Natural killer cell (primary cell): Measurements from ENCODE around the gene CORO2B. TPM values are rescaled to one million over a fixed set of nuclear protein-coding genes. Genes with fewer than 3 reads are reported as not detected.

Source experiments
- ATAC-seq, 3 donors: fragments of 150-1000 bp in 2 of 3; fragments of 200-7000 bp in 1 of 3; cut with Tn5 transposase; 1 replicate in 1 of 3; 2 replicates in 2 of 3; pipeline ENCODE4 v1.10.0; 2021; ENCODE audit warnings: mild to moderate bottlenecking in 2 of 3, moderate library complexity in 2 of 3
- DNase-seq, 2 donors: peaks; one replicate each; pipeline versions ENCODE4 v3.0.0 to v3.0.0-alpha.2; 2013 to 2021; ENCODE audit warnings: mixed read lengths in 1 of 2
- H3K27ac ChIP-seq: one replicate; pipeline ENCODE4 v1.5.1; 2013; ENCODE audit warnings: mild to moderate bottlenecking, low read length
- H3K27me3 ChIP-seq: one replicate; pipeline ENCODE4 v1.6.1; 2013; ENCODE audit warnings: low read length; ENCODE audit not compliant: control insufficient read depth, insufficient read depth
- H3K36me3 ChIP-seq: one replicate; pipeline ENCODE4 v1.6.1; 2013; ENCODE audit warnings: low read length; ENCODE audit not compliant: control insufficient read depth, insufficient read depth
- H3K4me1 ChIP-seq: one replicate; pipeline ENCODE4 v1.6.1; 2013; ENCODE audit warnings: low read length; ENCODE audit not compliant: control insufficient read depth, insufficient read depth
- H3K4me3 ChIP-seq: one replicate; pipeline ENCODE4 v1.5.1; 2013; ENCODE audit warnings: low read length
- H3K9me3 ChIP-seq: one replicate; pipeline ENCODE4 v1.6.1; 2013; ENCODE audit warnings: low read length; ENCODE audit not compliant: control insufficient read depth, insufficient read depth
- H3K27ac Mint-ChIP-seq, 2 donors: one replicate each; pipeline ENCODE4 v1.8.0; 2022; ENCODE audit warnings: mild to moderate bottlenecking in 2 of 2, mixed read lengths in 2 of 2, moderate library complexity in 1 of 2
- H3K27me3 Mint-ChIP-seq, 2 donors: one replicate each; pipeline ENCODE4 v1.8.0; 2022; ENCODE audit warnings: low read depth in 2 of 2, mixed read lengths in 2 of 2
- H3K36me3 Mint-ChIP-seq: one replicate; pipeline ENCODE4 v1.8.0; 2022; ENCODE audit warnings: mixed read lengths
- H3K4me1 Mint-ChIP-seq, 2 donors: one replicate each; pipeline ENCODE4 v1.8.0; 2022; ENCODE audit warnings: mixed read lengths in 2 of 2
- H3K4me3 Mint-ChIP-seq: one replicate; pipeline ENCODE4 v1.8.0; 2022; ENCODE audit warnings: mild to moderate bottlenecking, moderate library complexity, mixed read lengths
- H3K9me3 Mint-ChIP-seq, 2 donors: one replicate each; pipeline ENCODE4 v1.8.0; 2022; ENCODE audit warnings: mixed read lengths in 2 of 2
- WGBS: methylation state at CpG from one replicate; pipeline ENCODE4 v1.1.7; 2013; ENCODE audit warnings: missing lambda C conversion rate; ENCODE audit not compliant: insufficient coverage; 5-methylcytosine and 5-hydroxymethylcytosine counted together
- intact Hi-C: fragments of 100-400 bp; cut with micrococcal nuclease; formaldehyde crosslinking; loops from one replicate; pipeline ENCODE4 v1.14.2; 2022
- total RNA-seq, 4 donors: library from RNA; stranded (reverse); fragments of 120-200 nt in 1 of 4; gene quantifications; one replicate each; pipeline versions ENCODE4 v1.2.3 to v1.2.4, GENCODE V29; 2013 to 2022
- TF ChIP-seq, protein P1 (sequence below): fragments of 200-600 bp; IDR thresholded peaks from one replicate; pipeline ENCODE4 v1.8.0; 2022; ENCODE audit warnings: antibody characterized with exemption

Gene CORO2B
- total RNA-seq, 3 donors from 2014 or later (not counting 1 experiment from before 2014, with no cell fraction given) = 0.13 TPM; not detected in 2

DNA sequence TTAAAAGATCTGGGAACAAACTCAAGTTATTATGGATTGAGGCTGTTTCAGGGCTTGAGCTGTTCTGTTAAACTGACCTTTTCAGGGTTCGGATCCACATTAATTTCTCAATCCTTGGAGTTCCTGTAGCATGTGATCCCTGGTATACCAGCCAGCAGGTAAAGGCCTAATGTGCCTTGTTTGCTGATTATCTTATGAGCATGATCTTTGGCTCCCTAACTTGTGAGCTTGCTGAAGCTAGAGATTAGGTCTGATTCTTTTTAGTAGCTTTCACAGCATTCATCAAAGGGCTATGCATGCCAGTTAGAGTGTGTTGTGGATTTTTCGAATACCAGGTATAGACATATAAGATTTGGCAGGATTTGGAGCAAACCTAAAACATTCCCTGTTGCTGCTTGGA is 10.3 kb downstream of the CORO2B start:
- Histone ChIP-seq H3K4me3 (no peak overlapping the region), H3K9me3 (no peaks in the 10 kb centered on the region), H3K4me1 (no peaks in the 10 kb centered on the region), H3K27ac (no peak overlapping the region), H3K36me3 (no peaks in the 10 kb centered on the region), H3K27me3 (no peaks in the 10 kb centered on the region)
- H3K36me3 Mint-ChIP-seq = no peaks in the 10 kb centered on the region
- H3K4me1 Mint-ChIP-seq = no peaks in the 10 kb centered on the region
- no peak for DNase-seq
- no peaks in the 10 kb centered on the region for H3K9me3 Mint-ChIP-seq
- TF ChIP-seq, protein P1, sequence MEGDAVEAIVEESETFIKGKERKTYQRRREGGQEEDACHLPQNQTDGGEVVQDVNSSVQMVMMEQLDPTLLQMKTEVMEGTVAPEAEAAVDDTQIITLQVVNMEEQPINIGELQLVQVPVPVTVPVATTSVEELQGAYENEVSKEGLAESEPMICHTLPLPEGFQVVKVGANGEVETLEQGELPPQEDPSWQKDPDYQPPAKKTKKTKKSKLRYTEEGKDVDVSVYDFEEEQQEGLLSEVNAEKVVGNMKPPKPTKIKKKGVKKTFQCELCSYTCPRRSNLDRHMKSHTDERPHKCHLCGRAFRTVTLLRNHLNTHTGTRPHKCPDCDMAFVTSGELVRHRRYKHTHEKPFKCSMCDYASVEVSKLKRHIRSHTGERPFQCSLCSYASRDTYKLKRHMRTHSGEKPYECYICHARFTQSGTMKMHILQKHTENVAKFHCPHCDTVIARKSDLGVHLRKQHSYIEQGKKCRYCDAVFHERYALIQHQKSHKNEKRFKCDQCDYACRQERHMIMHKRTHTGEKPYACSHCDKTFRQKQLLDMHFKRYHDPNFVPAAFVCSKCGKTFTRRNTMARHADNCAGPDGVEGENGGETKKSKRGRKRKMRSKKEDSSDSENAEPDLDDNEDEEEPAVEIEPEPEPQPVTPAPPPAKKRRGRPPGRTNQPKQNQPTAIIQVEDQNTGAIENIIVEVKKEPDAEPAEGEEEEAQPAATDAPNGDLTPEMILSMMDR = no peak
- no peak overlapping the region for H3K4me3 Mint-ChIP-seq
- peaks cover 0 to 19% of the 10 kb centered on the region in 2 donors for H3K27me3 Mint-ChIP-seq
- intact Hi-C loops = no loop called here
- 88% methylated on average over 2 of the region's 2 CpGs for WGBS
- no peak for ATAC-seq
- H3K27ac Mint-ChIP-seq = no peak overlapping the region

DNA sequence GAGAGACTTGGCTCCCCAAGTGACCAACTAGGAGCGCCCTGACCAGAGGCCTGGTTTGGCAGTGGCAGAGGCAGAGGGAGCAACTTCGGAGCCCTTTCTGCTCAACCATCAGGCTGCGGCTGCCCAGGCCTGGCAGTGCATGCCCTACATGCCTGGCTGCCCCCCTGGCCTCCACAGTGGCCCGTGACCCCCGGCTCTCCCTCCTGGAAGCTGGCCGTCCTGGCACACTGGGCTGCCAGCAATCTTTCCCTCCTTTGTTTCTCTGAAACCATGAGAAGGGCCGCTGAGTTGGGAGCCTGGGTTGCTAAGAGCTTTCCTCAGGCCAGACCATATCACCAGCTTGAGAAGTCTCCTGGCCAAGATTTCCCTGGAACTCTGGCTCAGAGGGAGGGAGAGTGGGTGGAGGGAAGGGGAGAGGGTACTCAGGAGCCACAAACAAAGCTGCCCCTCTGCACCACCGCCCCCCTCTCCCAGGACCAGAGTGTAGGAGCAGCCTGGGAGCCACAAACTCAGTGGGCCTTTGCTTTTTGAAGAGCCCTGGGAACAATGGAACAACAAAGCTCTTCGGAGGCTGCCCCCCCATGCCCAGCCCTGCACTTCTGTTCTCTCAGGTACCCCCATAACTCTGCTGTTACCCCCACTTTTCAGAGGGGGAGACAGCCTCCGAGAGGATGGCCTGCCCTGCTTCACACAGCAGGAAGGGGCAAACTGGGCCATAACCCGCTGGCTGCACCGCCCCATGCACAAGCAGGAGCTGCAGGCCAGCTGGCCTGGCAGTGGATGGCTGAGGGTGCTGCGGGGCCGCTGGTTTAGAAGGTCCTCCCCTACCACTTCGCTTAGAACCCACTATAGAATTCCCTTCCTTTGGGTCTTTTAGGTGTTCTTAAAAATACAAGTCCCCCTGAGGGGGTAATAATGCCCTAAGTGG is 11.3 kb downstream of the CORO2B start:
- intact Hi-C loops = no loop called here
- WGBS = 87% methylated on average over 15 of the region's 15 CpGs
- H3K9me3 Mint-ChIP-seq = no peaks in the 10 kb centered on the region
- H3K4me1 Mint-ChIP-seq = no peaks in the 10 kb centered on the region
- peaks cover 0 to 19% of the 10 kb centered on the region in 2 donors for H3K27me3 Mint-ChIP-seq
- no peak overlapping the region for H3K4me3 ChIP-seq
- DNase-seq = no peak
- no peak overlapping the region for H3K4me3 Mint-ChIP-seq
- H3K27me3 ChIP-seq = no peaks in the 10 kb centered on the region
- H3K27ac Mint-ChIP-seq = no peak overlapping the region
- no peaks in the 10 kb centered on the region for H3K36me3 ChIP-seq
- H3K4me1 ChIP-seq = no peaks in the 10 kb centered on the region
- H3K27ac ChIP-seq = no peak overlapping the region
- TF ChIP-seq, protein P1 = no peak
- H3K9me3 ChIP-seq = no peaks in the 10 kb centered on the region
- ATAC-seq = no peak
- no peaks in the 10 kb centered on the region for H3K36me3 Mint-ChIP-seq

DNA sequence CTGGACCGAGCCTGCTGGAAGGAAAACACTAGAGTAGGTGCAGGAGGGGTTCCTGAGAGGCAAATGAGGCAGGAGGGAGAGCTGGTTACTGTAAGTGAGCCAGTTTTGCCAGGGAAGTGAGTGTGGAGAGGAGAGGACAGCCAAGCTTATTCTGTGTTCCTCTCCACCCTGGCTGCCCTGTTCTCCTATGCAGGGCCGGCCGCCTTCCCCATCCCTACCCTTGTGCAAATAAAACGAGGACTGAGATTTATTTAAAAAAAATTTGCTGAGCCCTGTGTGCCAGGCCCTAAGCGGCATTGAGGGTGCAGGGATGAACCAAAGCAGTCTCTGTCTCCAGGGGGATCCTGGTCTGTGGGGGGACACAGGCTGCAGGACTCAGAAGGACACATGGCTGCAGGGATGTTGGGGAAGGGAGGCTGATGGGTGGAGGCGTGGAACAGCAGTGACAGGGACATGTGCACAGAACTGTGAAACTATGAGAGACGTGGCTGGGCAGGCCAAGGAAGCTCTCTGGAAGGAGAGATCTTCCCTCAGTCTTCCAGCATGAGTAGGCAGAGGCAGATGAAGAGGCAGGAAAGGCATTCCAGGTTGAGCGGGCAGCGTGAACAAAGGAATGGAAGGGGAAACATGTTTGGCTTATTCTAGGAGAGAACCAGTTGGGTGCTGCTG is 12.1 kb downstream of the CORO2B start:
- Mint-ChIP-seq H3K4me1 (no peaks in the 10 kb centered on the region), H3K9me3 (no peaks in the 10 kb centered on the region), H3K4me3 (no peak overlapping the region), H3K36me3 (no peaks in the 10 kb centered on the region), H3K27me3 (peaks cover 0 to 19% of the 10 kb centered on the region in 2 donors), H3K27ac (no peak overlapping the region)
- no peak for DNase-seq
- Histone ChIP-seq H3K9me3 (no peaks in the 10 kb centered on the region), H3K27ac (no peak overlapping the region), H3K4me1 (no peaks in the 10 kb centered on the region), H3K36me3 (no peaks in the 10 kb centered on the region), H3K27me3 (no peaks in the 10 kb centered on the region), H3K4me3 (no peak overlapping the region)
- 92% methylated on average over 9 of the region's 9 CpGs for WGBS
- ATAC-seq = no peak
- intact Hi-C loops = no loop called here
- TF ChIP-seq, protein P1 = no peak
